Adrenal gland (tissue), 12 donors: ENCODE data around the gene ZNF217. TPM values are rescaled to one million over a fixed set of nuclear protein-coding genes. Genes with fewer than 3 reads are reported as not detected.
A peak's percentile ranks its signal among the peaks of the same experiment; 100 is the strongest.

Experiments used
- DNase-seq, 7 donors: peaks; one replicate each; pipeline ENCODE4 v3.0.0-alpha.2; 2019 to 2020
- H3K27ac ChIP-seq, 5 donors: fragments of 200-600 bp; sonication (generic) in 4 of 5; 1 replicate in 3 of 5; 2 replicates in 2 of 5; pipeline versions ENCODE4 v1.5.1 to v1.8.0; 2016 to 2020; ENCODE audit warnings: mild to moderate bottlenecking in 1 of 5
- H3K27me3 ChIP-seq: fragments of 200-600 bp; 2 replicates; pipeline ENCODE4 v1.8.0; 2021
- H3K36me3 ChIP-seq, 2 donors: fragments of 200-600 bp; replicated peaks in 1 of 2; 1 replicate in 1 of 2; 2 replicates in 1 of 2; pipeline versions ENCODE4 v1.5.1 to v1.8.0; 2018 to 2022
- H3K4me1 ChIP-seq, 2 donors: fragments of 200-600 bp; replicated peaks in 1 of 2; 1 replicate in 1 of 2; 2 replicates in 1 of 2; pipeline versions ENCODE4 v1.5.1 to v1.8.0; 2018 to 2021
- H3K4me3 ChIP-seq, 4 donors: fragments of 200-600 bp; sonication (generic) in 3 of 4; one replicate each; pipeline ENCODE4 v1.5.1; 2016 to 2018
- H3K9me3 ChIP-seq, 3 donors: fragments of 200-600 bp; sonication (generic) in 1 of 3; replicated peaks in 1 of 3; 1 replicate in 2 of 3; 2 replicates in 1 of 3; pipeline versions ENCODE4 v1.5.1 to v1.8.0; 2016 to 2021
- POLR2A ChIP-seq, 2 donors: fragments of 450-650 bp; IDR thresholded peaks; one replicate each; pipeline ENCODE4 v1.6.1; 2017; ENCODE audit warnings: antibody characterized with exemption in 2 of 2, mild to moderate bottlenecking in 2 of 2, moderate library complexity in 1 of 2
- WGBS, 4 donors: extraction: QIAGEN DNeasy Blood & Tissue Kit in 2 of 4; methylation state at CpG; one replicate each; pipeline versions ENCODE4 v1.1.5 to v1.1.7; 2013 to 2017; 5-methylcytosine and 5-hydroxymethylcytosine counted together
- intact Hi-C, 2 donors: fragments of 100-400 bp; cut with DNase I; formaldehyde crosslinking; loops; one replicate each; pipeline versions ENCODE4 v1.14.1 to v1.15.0; 2022 to 2023
- polyA plus RNA-seq, 3 donors: library from polyadenylated mRNA; stranded (reverse); fragments of 200-250 nt in 2 of 3; fragments of 350-450 nt in 1 of 3; fragmentation: Illumina TruSeq in 1 of 3; extraction: RNeasy Lipid Tissue Mini Kit (QIAGEN cat#74804) in 1 of 3; gene quantifications; one replicate each; pipeline ENCODE4 v1.2.3, GENCODE V29; 2013 to 2014
- total RNA-seq, 9 donors: library from RNA; depleted of rRNA in 4 of 9; stranded (reverse); fragments of >200 nt in 4 of 9; fragments of 120-200 nt in 1 of 9; fragmentation: NEBNext Ultra II Directional in 1 of 9; extraction: Animal tissue kit (Norgen Biotek cat#: 25700) in 1 of 9; gene quantifications; one replicate each; pipeline versions ENCODE4 v1.1.0 to v1.2.4, GENCODE V29; 2013 to 2023
- TF ChIP-seq, protein P1 (sequence below), 6 experiments: fragments of 450-650 bp in 4 of 6; fragments of 200-600 bp in 2 of 6; sonication (generic) in 1 of 6; IDR thresholded peaks; 1 replicate in 5 of 6; 2 replicates in 1 of 6; pipeline versions ENCODE4 v1.5.1 to v1.8.0; 2016 to 2021; ENCODE audit warnings: antibody characterized with exemption in 6 of 6, mild to moderate bottlenecking in 2 of 6, moderate library complexity in 1 of 6
- donor health status: healthy with polysubstance abuse.
- donor health status: Bipolar disorder and iron deficiency.
- donor health status: DM: yes; HTN: yes; CAD: no.
- donor health status: DM: no; HTN: no; CAD: no.
- donor health status: DM: no; HTN: no; CAD: no.
- donor health status: DM: yes; HTN: yes; CAD: no.

Gene ZNF217
- total and polyA plus RNA-seq, 12 donors = 3.3 to 23.4 (median 11.8) TPM

DNA sequence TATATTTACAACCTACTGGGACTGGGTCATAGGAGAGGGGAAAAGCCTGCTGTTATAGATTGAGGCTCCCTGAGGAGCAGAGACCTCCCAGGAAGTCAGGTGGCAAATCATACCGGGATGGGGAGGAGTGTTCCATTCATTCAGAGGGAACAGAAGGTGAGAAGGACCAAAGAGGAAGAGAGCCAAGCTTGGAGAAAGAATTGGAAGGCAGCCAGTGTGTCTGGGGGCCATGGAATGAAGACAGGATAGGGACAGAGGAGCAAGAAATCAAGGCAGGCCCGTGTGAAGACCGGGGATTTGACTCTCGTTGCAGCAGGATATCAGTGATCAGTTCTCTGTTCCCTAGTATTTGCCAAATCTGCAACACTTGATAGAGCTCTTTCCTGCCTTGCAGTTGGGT lies 5.7 kb upstream of the ZNF217 start:
- no peaks in the 10 kb centered on the region for H3K36me3 ChIP-seq
- TF ChIP-seq, protein P1, sequence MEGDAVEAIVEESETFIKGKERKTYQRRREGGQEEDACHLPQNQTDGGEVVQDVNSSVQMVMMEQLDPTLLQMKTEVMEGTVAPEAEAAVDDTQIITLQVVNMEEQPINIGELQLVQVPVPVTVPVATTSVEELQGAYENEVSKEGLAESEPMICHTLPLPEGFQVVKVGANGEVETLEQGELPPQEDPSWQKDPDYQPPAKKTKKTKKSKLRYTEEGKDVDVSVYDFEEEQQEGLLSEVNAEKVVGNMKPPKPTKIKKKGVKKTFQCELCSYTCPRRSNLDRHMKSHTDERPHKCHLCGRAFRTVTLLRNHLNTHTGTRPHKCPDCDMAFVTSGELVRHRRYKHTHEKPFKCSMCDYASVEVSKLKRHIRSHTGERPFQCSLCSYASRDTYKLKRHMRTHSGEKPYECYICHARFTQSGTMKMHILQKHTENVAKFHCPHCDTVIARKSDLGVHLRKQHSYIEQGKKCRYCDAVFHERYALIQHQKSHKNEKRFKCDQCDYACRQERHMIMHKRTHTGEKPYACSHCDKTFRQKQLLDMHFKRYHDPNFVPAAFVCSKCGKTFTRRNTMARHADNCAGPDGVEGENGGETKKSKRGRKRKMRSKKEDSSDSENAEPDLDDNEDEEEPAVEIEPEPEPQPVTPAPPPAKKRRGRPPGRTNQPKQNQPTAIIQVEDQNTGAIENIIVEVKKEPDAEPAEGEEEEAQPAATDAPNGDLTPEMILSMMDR (IDR thresholded peaks at IDR 0.05) = no peak
- H3K4me3 ChIP-seq = no peak overlapping the region
- WGBS, 4 donors = 62 to 66% (median 64%) methylated on average over 4 of the region's 4 CpGs
- H3K27me3 ChIP-seq = no peaks in the 10 kb centered on the region
- no peaks in the 10 kb centered on the region for H3K9me3 ChIP-seq
- intact Hi-C loops = no loop called here
- H3K27ac ChIP-seq = peak overlapping the region in 1 of 5 donors; percentile 8
- H3K4me1 ChIP-seq = peaks cover 6 to 23% of the 10 kb centered on the region in 2 donors
- peak in 2 of 7 donors; percentile 14 to 30 for DNase-seq

DNA sequence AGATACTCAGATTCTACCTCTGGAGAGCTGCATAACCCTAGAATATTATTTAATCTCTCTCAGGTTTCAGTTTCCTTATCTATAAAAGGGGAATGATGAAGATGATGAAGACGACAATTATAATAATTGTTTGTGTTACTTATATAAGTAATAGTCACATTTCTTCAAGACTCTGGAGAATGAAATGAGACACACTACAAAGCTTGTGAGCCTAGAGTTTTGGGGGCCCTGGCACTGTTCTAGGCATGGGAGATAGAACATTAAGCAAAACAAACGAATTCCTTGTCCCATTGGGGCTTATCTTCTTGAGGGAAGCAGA lies 5.4 kb upstream of the ZNF217 start:
- intact Hi-C loops = no loop called here
- 75 to 95% (median 81%) methylated on average over 2 of the region's 2 CpGs for whole genome bisulfite sequencing, 4 donors

DNA sequence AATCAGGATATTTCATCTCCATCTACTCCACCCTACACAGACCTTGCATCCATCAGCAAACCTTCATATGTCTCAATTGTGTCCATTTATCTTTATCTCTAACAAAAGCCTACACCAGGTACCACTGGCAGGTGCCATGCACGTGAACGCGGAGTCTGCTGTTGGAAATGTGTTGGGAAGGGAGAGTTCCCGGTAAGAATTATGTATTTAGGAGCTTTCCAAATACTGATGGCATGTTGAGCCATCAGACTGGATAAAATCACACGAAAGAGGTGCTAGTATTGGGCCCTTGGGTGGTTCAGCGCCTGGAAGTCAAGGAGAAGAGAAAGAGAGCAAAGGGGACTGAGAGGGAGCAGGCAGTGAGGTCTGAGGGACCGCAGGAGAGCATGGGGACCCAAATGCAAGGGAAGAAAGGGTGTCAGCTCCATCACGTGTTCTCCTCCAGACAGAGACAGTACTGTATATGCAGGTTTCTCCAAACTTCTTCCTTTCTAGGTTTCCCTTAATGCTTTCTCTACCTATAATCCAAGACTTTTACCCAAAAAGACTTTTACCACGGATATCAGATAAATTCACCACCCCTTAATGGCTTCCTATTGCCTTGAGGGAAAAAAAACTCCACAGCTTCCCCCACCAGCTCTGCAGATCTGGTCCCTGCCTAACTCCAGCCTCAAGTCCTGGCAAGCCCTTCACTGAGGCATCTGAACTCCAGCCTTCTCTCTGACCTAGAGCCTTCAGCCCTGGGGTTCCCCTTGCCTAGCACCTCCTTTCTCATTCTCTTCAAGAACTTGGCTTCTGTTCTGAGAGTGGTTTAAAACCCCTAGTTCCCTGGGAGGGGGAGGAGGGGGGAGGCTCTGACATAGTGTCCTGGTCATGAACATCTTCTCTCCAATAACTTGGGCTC lies 4.8 kb upstream of the ZNF217 start:
- no peaks in the 10 kb centered on the region for H3K36me3 ChIP-seq
- H3K27ac ChIP-seq = no peak overlapping the region
- 88 to 94% (median 91%) methylated on average over 9 of the region's 9 CpGs for WGBS, 4 donors
- no peaks in the 10 kb centered on the region for H3K27me3 ChIP-seq
- H3K4me1 ChIP-seq = peaks cover 6 to 23% of the 10 kb centered on the region in 2 donors
- H3K9me3 ChIP-seq = no peaks in the 10 kb centered on the region
- no peak for TF ChIP-seq POLR2A (IDR thresholded peaks at IDR 0.05)
- TF ChIP-seq, protein P1 (IDR thresholded peaks at IDR 0.05) = no peak
- H3K4me3 ChIP-seq = no peak overlapping the region
- DNase-seq = peak in 2 of 7 donors; percentile 13 to 35
- intact Hi-C loops = no loop called here

More for the DNA sequence above, 5.4 kb upstream of the ZNF217 start:
- H3K27ac ChIP-seq = peak overlapping the region in 1 of 5 donors; percentile 8
- H3K36me3 ChIP-seq = no peaks in the 10 kb centered on the region
- no peak for TF ChIP-seq POLR2A (IDR thresholded peaks at IDR 0.05)
- TF ChIP-seq, protein P1 (IDR thresholded peaks at IDR 0.05) = no peak
- H3K4me1 ChIP-seq = peaks cover 6 to 23% of the 10 kb centered on the region in 2 donors
- H3K27me3 ChIP-seq = no peaks in the 10 kb centered on the region
- H3K9me3 ChIP-seq = no peaks in the 10 kb centered on the region
- DNase-seq = peak in 1 of 7 donors; percentile 31
- no peak overlapping the region for H3K4me3 ChIP-seq

DNA sequence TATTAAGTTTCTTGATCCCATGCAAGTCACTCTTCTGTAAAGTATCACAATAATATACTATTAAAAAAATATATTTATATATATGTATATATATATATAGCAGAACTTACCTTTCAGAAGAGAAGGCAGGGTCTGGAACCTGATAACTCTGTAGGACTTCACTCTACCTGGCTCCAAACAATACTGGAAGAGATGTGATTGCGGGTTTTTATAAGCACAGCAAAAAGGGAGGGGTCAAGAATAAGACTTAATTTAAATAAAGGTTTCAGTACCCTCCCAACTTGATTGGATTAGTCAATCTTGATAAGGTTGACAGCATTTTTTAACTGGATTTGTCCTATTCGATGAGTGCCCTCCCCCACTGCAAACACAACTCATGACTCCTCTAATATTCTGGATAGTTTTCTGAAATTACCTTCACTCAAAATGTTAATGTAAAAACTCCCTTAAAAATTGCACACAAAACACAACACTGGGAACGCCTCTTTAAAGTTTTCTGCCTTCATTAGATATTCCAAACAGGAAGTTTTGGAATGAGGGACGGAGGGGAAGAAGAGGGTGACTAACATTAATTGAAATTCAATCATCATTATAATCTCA lies 4.0 kb upstream of the ZNF217 start:
- no peak for DNase-seq
- whole genome bisulfite sequencing, 4 donors = 81 to 84% (median 83%) methylated on average over 4 of the region's 4 CpGs
- H3K27ac ChIP-seq = peak overlapping the region in 1 of 5 donors; percentile 13

More for the DNA sequence above, 4.0 kb upstream of the ZNF217 start:
- TF ChIP-seq, protein P1 (IDR thresholded peaks at IDR 0.05) = no peak
- TF ChIP-seq POLR2A (IDR thresholded peaks at IDR 0.05) = no peak
- Histone ChIP-seq H3K36me3 (no peaks in the 10 kb centered on the region), H3K4me1 (peaks cover 6 to 23% of the 10 kb centered on the region in 2 donors), H3K4me3 (no peak overlapping the region), H3K27me3 (no peaks in the 10 kb centered on the region), H3K9me3 (no peaks in the 10 kb centered on the region)
- intact Hi-C loops = no loop called here
